GM19468 (cell line): ENCODE data around the gene SIRT3.

Experiments used
- ATAC-seq: cut with Tn5 transposase; IDR thresholded peaks from one replicate; pipeline ENCODE4 v1.9.1; 2021; ENCODE audit warnings: mild to moderate bottlenecking, moderate library complexity, moderate number of reproducible peaks; ENCODE audit not compliant: unreplicated experiment; ENCODE audit errors: extremely low read depth

Gene SIRT3

GRCh38 chr11:235997-236773, at the start of gene SIRT3:
TSS of gene SIRT3 (minus strand) at chr11:236342. CDS start at chr11:236328, 14 bp downstream.
- peak; percentile 26 for ATAC-seq

- no peak for ATAC-seq
These were observed 49.7 kb upstream of the SIRT3 start for GRCh38 chr11:285894-286220.

- ATAC-seq: no peak
These were observed 49.1 kb upstream of the SIRT3 start for GRCh38 chr11:285021-285893.

GRCh38 chr11:284105-285020, 48.2 kb upstream of the SIRT3 start:
- no peak for ATAC-seq

GRCh38 chr11:283405-284104, 47.4 kb upstream of the SIRT3 start:
- ATAC-seq: no peak

GRCh38 chr11:282630-283360, 46.7 kb upstream of the SIRT3 start:
- no peak for ATAC-seq

GRCh38 chr11:282171-282570, 46.0 kb upstream of the SIRT3 start:
- no peak for ATAC-seq

- no peak for ATAC-seq
These were observed 45.5 kb upstream of the SIRT3 start for GRCh38 chr11:281486-282161.

- no peak for ATAC-seq
These were observed 44.8 kb upstream of the SIRT3 start for GRCh38 chr11:280706-281485.

- no peak for ATAC-seq
These were observed 44.0 kb upstream of the SIRT3 start for GRCh38 chr11:279966-280705.

- no peak for ATAC-seq
These were observed 43.2 kb upstream of the SIRT3 start for GRCh38 chr11:279040-279965.

GRCh38 chr11:278001-278951, 42.1 kb upstream of the SIRT3 start, which contains the start of gene NLRP6:
TSS of gene NLRP6 (plus strand) at chr11:278407. CDS start at chr11:278570, 163 bp downstream.
- no peak for ATAC-seq

GRCh38 chr11:276219-276618, 40.1 kb upstream of the SIRT3 start:
- ATAC-seq: no peak

GRCh38 chr11:272931-273198, 36.7 kb upstream of the SIRT3 start:
- ATAC-seq: no peak

GRCh38 chr11:272195-272930, 36.2 kb upstream of the SIRT3 start:
- no peak for ATAC-seq
